Karpas-422 (cell line): ENCODE results near the gene RPS19. TPM values are rescaled to one million over a fixed set of nuclear protein-coding genes. Genes with fewer than 3 reads are reported as not detected.

Experiments used
- DNase-seq: peaks from one replicate; pipeline ENCODE4 v3.0.0-alpha.2; 2015
- H2AFZ ChIP-seq: fragments of 200-600 bp; sonication (generic); 2 replicates; pipeline ENCODE4 v1.6.1; 2014; ENCODE audit warnings: antibody characterized with exemption, low read length, mixed read lengths
- H3K27ac ChIP-seq: fragments of 200-600 bp; sonication (generic); 2 replicates; pipeline ENCODE4 v1.5.1; 2014; ENCODE audit warnings: mild to moderate bottlenecking, low read length, moderate library complexity
- H3K27me3 ChIP-seq: fragments of 200-600 bp; sonication (generic); 2 replicates; pipeline ENCODE4 v1.6.1; 2014; ENCODE audit warnings: low read length, mixed read lengths
- H3K36me3 ChIP-seq: fragments of 200-600 bp; sonication (generic); 2 replicates; pipeline ENCODE4 v1.6.1; 2014; ENCODE audit warnings: low read length, mixed read lengths; ENCODE audit not compliant: insufficient read depth
- H3K4me1 ChIP-seq: fragments of 200-600 bp; sonication (generic); 2 replicates; pipeline ENCODE4 v1.6.1; 2014; ENCODE audit warnings: mild to moderate bottlenecking, low read length, mixed read lengths
- H3K4me2 ChIP-seq: fragments of 200-600 bp; sonication (generic); 2 replicates; pipeline ENCODE4 v1.6.1; 2014; ENCODE audit warnings: low read length, low read depth, mild to moderate bottlenecking; ENCODE audit not compliant: poor library complexity, severe bottlenecking
- H3K4me3 ChIP-seq: fragments of 200-600 bp; sonication (generic); 2 replicates; pipeline ENCODE4 v1.5.1; 2014; ENCODE audit warnings: mild to moderate bottlenecking, antibody characterized with exemption, low read length, mixed read lengths
- H3K79me2 ChIP-seq: fragments of 200-600 bp; sonication (generic); 2 replicates; pipeline ENCODE4 v1.6.1; 2014; ENCODE audit warnings: mild to moderate bottlenecking, low read length, mixed read lengths
- H3K9ac ChIP-seq: fragments of 200-600 bp; sonication (generic); 2 replicates; pipeline ENCODE4 v1.6.0; 2014; ENCODE audit warnings: low read length
- H3K9me2 ChIP-seq: fragments of 200-600 bp; sonication (generic), shearing (Covaris generic); replicated peaks from 2 replicates; pipeline ENCODE4 v1.6.0; 2014; ENCODE audit warnings: mild to moderate bottlenecking, low read length, moderate library complexity; ENCODE audit not compliant: insufficient read depth
- H3K9me3 ChIP-seq: fragments of 300-700, 200-600 bp; sonication (generic); 2 replicates; pipeline ENCODE4 v1.6.1; 2014; ENCODE audit warnings: low read length, mixed read lengths
- H4K20me1 ChIP-seq: fragments of 200-600 bp; sonication (generic); 2 replicates; pipeline ENCODE4 v1.6.1; 2014; ENCODE audit warnings: mild to moderate bottlenecking, antibody characterized with exemption, low read length, low read depth; ENCODE audit not compliant: insufficient read depth
- total RNA-seq: library from RNA; depleted of rRNA; stranded (reverse); fragments of >200 nt; shearing (Covaris generic); gene quantifications from 2 replicates; pipeline ENCODE4 v1.2.3, GENCODE V29; 2014; ENCODE audit warnings: low replicate concordance

Gene RPS19
- total RNA-seq, 1 experiment from 2014 or later, result 2,482 TPM

- H3K9ac ChIP-seq, result no peak overlapping the region
- H3K27me3 ChIP-seq, result no peaks in the 10 kb centered on the region
Measured at GRCh38 chr19:41837981-41838708, 21.9 kb upstream of the RPS19 start.

GRCh38 chr19:41839211-41839610 lies 20.8 kb upstream of the RPS19 start:
- peaks cover 9% of the 10 kb centered on the region for H3K4me1 ChIP-seq
- no peaks in the 10 kb centered on the region for H3K9me3 ChIP-seq
- H3K4me2 ChIP-seq, result no peak overlapping the region
- no peak overlapping the region for H3K4me3 ChIP-seq
- H3K9ac ChIP-seq, result no peak overlapping the region
- no peak overlapping the region for H3K27ac ChIP-seq
- H3K27me3 ChIP-seq, result no peaks in the 10 kb centered on the region
- H2AFZ ChIP-seq, result no peak overlapping the region
- DNase-seq, result no peak
- H3K36me3 ChIP-seq, result no peaks in the 10 kb centered on the region
- no peaks in the 10 kb centered on the region for H3K79me2 ChIP-seq
- 0 out of 2 replicates have a peak, but pooled peaks cover 3% of the 10 kb centered on the region for H4K20me1 ChIP-seq
- no peaks in the 10 kb centered on the region for H3K9me2 ChIP-seq

More at GRCh38 chr19:41837981-41838708, 21.9 kb upstream of the RPS19 start:
- Histone ChIP-seq H4K20me1 (0 out of 2 replicates have a peak, but pooled peaks cover 3% of the 10 kb centered on the region), H3K4me3 (no peak overlapping the region), H3K9me2 (no peaks in the 10 kb centered on the region), H3K9me3 (no peaks in the 10 kb centered on the region), H3K4me2 (no peak overlapping the region), H3K27ac (no peak overlapping the region), H3K4me1 (peaks cover 9% of the 10 kb centered on the region), H3K79me2 (no peaks in the 10 kb centered on the region), H3K36me3 (no peaks in the 10 kb centered on the region), H2AFZ (no peak overlapping the region)
- DNase-seq, result no peak

GRCh38 chr19:41843371-41843770 lies 16.7 kb upstream of the RPS19 start:
- Histone ChIP-seq H3K9me2 (no peaks in the 10 kb centered on the region), H4K20me1 (no peaks in the 10 kb centered on the region), H3K79me2 (no peaks in the 10 kb centered on the region), H3K27ac (no peak overlapping the region), H2AFZ (no peak overlapping the region), H3K4me1 (no peaks in the 10 kb centered on the region), H3K36me3 (no peaks in the 10 kb centered on the region), H3K9me3 (no peaks in the 10 kb centered on the region), H3K4me3 (no peak overlapping the region), H3K27me3 (no peaks in the 10 kb centered on the region), H3K4me2 (no peak overlapping the region), H3K9ac (no peak overlapping the region)
- DNase-seq, result no peak

GRCh38 chr19:41844601-41845000 lies 15.5 kb upstream of the RPS19 start, which contains the start of gene LYPD4:
TSS of gene LYPD4 (minus strand) at chr19:41844683. CDS start at chr19:41839285, 5,398 bp downstream.
- H3K27ac ChIP-seq, result no peak within 1 kb of the TSS
- no peak within 1 kb of the TSS for H2AFZ ChIP-seq
- no peaks in the 10 kb centered on the region for H3K79me2 ChIP-seq
- no peak within 1 kb of the TSS for H3K4me2 ChIP-seq
- H3K4me3 ChIP-seq, result no peak within 1 kb of the TSS
- H3K4me1 ChIP-seq, result no peaks in the 10 kb centered on the region
- H3K36me3 ChIP-seq, result no peaks in the 10 kb centered on the region
- H3K9ac ChIP-seq, result no peak within 1 kb of the TSS
- no peaks in the 10 kb centered on the region for H3K9me2 ChIP-seq
- H4K20me1 ChIP-seq, result no peaks in the 10 kb centered on the region
- H3K9me3 ChIP-seq, result no peaks in the 10 kb centered on the region
- peak; percentile 56 for DNase-seq
- no peaks in the 10 kb centered on the region for H3K27me3 ChIP-seq

GRCh38 chr19:41845001-41845050 lies 15.2 kb upstream of the RPS19 start, which contains the start of gene DMRTC2:
TSS of gene DMRTC2 (plus strand) at chr19:41845042. CDS start at chr19:41847429, 2,387 bp downstream.
- Histone ChIP-seq H3K79me2 (no peaks in the 10 kb centered on the region), H4K20me1 (no peaks in the 10 kb centered on the region), H3K4me3 (no peak within 1 kb of the TSS), H3K4me1 (no peaks in the 10 kb centered on the region), H3K27ac (no peak within 1 kb of the TSS), H2AFZ (no peak within 1 kb of the TSS), H3K27me3 (no peaks in the 10 kb centered on the region), H3K4me2 (no peak within 1 kb of the TSS), H3K9me3 (no peaks in the 10 kb centered on the region), H3K36me3 (no peaks in the 10 kb centered on the region), H3K9ac (no peak within 1 kb of the TSS), H3K9me2 (no peaks in the 10 kb centered on the region)
- DNase-seq, result no peak

- Histone ChIP-seq H3K9me2 (no peaks in the 10 kb centered on the region), H3K9me3 (no peaks in the 10 kb centered on the region), H3K36me3 (no peaks in the 10 kb centered on the region), H2AFZ (no peak overlapping the region), H4K20me1 (no peaks in the 10 kb centered on the region), H3K4me1 (no peaks in the 10 kb centered on the region), H3K9ac (no peak overlapping the region), H3K4me2 (no peak overlapping the region), H3K79me2 (no peaks in the 10 kb centered on the region), H3K27me3 (no peaks in the 10 kb centered on the region), H3K27ac (no peak overlapping the region), H3K4me3 (no peak overlapping the region)
- no peak for DNase-seq
Measured at GRCh38 chr19:41845051-41845590, 14.9 kb upstream of the RPS19 start.

GRCh38 chr19:41847351-41848105 lies 12.5 kb upstream of the RPS19 start:
- H3K4me2 ChIP-seq, result no peak overlapping the region
- H3K27me3 ChIP-seq, result no peaks in the 10 kb centered on the region
- no peaks in the 10 kb centered on the region for H3K9me2 ChIP-seq
- no peaks in the 10 kb centered on the region for H3K4me1 ChIP-seq
- H2AFZ ChIP-seq, result no peak overlapping the region
- no peaks in the 10 kb centered on the region for H3K79me2 ChIP-seq
- no peaks in the 10 kb centered on the region for H3K9me3 ChIP-seq
- H3K4me3 ChIP-seq, result no peak overlapping the region
- no peaks in the 10 kb centered on the region for H4K20me1 ChIP-seq
- H3K36me3 ChIP-seq, result no peaks in the 10 kb centered on the region
- no peak overlapping the region for H3K9ac ChIP-seq
- no peak overlapping the region for H3K27ac ChIP-seq
- DNase-seq, result no peak

- H3K27me3 ChIP-seq, result no peaks in the 10 kb centered on the region
- H4K20me1 ChIP-seq, result no peaks in the 10 kb centered on the region
- no peak overlapping the region for H3K4me2 ChIP-seq
- no peaks in the 10 kb centered on the region for H3K36me3 ChIP-seq
- H3K4me1 ChIP-seq, result no peaks in the 10 kb centered on the region
- H2AFZ ChIP-seq, result no peak overlapping the region
- no peaks in the 10 kb centered on the region for H3K9me3 ChIP-seq
- H3K27ac ChIP-seq, result no peak overlapping the region
- no peak overlapping the region for H3K9ac ChIP-seq
- no peaks in the 10 kb centered on the region for H3K9me2 ChIP-seq
- no peaks in the 10 kb centered on the region for H3K79me2 ChIP-seq
- no peak overlapping the region for H3K4me3 ChIP-seq
- no peak for DNase-seq
Measured at GRCh38 chr19:41848666-41849065, 11.4 kb upstream of the RPS19 start.
